HG02981 (cell line): ENCODE results near the gene GDF15.

Source experiments
- ATAC-seq: cut with Tn5 transposase; IDR thresholded peaks from one replicate; pipeline ENCODE4 v1.9.1; 2021; ENCODE audit warnings: mild to moderate bottlenecking, moderate library complexity; ENCODE audit not compliant: unreplicated experiment

Gene GDF15

DNA sequence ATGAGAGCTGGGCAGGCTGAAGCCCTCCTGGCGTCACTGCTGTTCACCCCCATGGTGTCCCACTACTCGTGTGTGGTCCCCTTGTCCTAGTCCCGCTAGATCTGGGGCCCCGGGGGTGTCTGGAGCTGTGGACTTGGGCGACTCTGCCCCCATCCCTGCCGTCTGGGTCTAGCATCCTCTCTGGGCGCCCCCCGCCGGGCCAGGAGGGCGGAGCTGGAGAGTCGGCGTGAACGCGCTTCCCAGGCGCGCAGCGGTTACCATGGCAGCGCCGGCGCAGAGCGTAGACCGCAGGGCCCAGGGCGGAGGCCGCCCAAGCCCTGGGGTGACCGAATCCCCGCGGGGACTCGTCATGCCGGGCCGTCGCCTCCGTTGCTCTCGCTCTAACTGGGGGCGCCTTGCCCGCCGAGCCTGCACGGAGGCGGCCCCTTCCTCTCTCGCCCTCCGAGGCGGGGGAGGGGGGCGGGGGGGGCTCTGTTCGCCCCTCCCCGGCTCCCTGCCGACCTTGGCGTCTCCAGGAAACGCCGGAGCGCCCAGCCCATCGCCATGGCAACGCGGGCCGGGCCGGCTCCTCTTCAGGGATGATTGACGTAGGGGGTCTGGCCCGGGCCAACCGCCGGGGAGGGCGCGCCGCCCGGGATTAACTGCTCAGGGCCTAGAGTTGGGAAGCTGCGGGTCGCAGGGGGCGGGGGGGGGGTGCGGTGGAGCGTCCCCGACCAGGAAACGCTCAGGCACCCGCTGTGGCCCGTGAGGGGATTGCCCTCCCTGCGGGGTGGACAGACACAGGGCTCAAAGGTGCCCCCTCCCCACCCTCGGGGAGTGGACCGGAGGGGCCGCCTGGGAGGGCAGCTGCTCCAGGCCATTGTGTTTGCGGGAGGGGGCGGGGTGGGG is 43.1 kb downstream of the GDF15 start:
- peak; percentile 54 for ATAC-seq

DNA sequence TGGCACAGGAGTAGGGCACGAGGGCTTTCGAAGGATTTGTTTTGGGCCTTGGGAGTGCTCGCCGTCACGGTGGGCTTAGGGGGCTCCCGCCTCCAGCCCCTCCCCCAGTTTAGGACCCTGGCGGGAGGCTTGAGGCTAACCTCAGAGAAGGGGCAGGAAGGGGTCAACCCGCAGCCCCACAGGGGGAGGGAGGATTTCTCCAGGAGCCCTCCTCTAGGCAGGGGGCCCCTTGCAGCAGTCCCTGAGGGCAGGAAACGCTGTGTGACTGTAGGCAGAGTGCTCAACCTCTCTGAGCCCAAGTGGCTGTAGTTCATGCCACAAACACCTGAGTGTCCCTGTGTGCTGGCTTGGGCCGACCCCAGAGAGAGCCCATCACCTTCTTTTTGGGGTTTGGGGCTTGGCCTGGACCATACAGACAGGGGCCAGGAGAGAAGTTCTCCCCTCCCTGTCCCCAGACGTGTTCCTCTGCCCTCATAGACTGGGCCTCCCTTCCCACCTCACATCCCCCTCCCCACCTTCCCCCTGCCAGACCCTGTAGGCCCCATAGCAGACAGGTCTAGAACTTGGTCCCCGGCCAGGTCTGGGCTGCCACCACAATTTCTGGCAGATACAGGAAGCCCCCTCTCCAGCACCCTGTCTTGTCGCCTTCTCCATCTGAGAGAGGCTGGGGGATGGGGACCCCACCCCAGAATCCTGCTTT is 43.9 kb downstream of the GDF15 start:
- ATAC-seq, result no peak

DNA sequence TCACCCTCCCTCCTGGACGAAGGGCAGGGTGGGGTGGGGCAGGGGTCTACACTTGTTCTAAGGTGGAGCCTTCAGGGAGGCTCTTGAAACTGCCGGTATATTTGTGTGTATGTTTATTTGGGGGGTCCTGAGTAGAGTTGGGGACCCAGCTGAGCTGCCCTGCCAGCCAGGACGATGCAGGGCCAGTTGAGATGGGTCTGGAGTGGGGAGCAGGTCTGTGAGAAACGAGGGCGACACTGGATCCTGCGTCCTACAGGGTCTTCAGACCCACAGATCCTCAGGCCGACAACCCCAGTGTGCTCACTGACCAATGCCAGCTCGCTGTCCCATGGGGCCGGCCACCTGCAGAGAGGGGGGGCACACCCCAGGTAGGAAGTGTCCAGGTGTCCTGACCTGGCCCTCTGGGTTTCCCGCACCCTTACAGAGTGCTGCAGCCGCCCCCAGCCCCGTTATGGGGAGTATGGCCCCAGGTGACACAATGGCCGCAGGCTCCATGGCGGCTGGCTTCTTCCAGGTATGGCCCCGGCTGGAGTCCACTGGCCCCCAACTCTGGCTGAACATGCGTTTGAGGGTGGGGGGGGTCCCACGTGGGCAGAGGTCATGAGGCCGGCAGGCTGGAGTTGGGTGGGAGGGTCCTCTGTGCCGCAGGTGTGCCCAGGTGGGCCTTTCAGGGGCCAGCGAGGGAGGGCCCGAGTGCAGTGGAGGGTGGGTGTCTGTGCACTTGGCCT is 44.6 kb downstream of the GDF15 start:
- ATAC-seq, result no peak

DNA sequence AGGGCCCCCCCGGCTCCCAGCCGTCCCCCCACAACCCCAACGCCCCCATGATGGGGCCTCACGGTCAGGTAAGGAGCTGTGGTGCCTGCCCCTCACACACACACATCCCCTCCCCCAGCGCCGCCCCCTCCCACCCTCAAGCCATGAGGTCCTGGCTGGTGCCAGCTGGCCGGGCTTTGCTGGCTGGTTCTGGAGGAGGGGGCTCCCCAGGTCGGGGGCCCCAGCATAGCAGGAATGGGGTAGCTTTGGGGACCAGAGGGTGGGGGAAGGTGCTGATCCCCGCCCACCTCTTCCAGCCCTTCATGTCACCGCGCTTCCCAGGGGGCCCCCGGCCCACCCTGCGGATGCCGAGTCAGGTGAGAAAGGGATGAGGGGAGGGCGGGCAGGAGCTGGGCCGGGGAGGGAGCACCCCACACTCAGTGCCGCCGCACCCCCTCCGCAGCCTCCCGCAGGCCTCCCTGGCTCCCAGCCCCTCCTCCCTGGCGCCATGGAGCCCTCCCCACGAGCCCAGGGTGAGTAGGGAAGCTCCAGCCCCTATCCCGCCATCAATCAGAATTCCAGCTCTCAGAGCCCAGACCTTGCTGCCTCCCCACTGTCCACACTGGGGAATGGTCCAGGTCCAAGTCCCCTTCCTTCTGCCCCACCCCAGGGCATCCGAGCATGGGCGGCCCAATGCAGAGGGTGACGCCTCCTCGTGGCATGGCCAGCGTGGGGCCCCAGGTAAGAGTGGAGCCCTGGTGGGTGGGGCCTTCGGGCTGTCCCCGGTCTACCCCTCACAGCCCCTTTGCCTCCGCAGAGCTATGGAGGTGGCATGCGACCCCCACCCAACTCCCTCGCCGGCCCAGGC is 45.6 kb downstream of the GDF15 start:
- no peak for ATAC-seq

DNA sequence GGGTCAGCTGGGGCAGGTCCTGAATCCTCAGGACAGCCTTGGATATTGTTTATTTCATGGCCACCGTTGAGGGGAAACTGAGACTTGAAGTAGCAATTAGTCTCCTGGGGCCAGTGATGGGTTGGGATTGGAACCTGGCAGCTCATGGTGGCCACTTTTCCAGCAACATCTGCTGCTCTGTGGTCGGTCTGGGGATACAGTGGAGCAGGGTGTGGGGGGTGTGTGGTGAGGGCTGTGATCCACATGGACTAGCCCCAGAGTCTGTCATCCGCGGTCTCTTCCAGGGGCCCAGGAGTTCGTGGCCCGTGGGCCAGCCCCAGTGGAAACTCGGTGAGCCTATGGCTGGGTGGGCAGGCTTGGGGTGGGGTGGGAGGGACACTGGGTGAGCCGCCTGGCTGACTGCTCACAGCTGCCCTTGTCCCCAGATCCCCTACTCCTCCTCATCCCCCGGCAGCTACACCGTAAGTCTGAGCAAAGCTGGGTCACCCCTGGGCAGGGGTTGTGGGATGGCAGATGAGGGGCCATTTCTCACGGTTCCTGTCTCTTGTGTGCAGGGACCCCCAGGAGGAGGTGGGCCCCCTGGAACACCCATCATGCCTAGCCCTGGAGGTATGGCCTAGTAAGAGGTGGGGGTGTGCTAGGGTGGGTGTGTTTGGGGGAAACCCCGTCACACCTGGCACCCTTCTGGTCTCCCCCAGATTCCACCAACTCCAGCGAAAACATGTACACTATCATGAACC is 46.5 kb downstream of the GDF15 start:
- ATAC-seq, result no peak

DNA sequence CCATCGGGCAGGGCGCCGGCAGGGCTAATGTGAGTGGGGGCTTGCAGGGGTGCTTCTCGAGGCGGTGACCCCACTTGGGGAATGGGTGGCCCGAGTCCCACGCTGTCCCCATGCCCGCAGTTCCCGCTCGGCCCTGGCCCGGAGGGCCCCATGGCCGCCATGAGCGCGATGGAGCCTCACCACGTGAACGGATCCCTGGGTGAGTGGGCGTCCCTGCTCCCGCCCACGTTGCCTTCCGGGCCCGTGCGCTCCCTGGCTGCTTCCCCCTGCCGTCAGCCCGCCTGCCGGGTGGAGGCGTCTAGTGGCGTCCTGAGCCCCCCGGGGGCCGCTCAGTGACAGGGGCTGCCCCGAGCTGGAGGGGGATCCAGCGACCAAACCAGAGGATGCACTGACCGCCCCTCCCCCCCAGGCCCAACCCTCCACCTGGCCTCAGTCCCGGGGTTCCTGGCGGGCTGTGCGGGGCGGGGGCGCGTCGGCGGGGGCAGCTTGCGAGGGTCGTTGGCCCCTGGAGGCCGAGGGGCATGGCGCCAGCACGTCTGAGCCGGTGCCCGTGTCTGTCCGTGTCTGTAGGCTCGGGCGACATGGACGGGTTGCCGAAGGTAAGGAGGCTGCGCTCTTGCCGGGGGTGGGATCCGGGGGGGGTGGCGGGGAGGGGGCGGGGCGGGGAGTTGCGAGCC is 47.2 kb downstream of the GDF15 start:
- ATAC-seq, result no peak

DNA sequence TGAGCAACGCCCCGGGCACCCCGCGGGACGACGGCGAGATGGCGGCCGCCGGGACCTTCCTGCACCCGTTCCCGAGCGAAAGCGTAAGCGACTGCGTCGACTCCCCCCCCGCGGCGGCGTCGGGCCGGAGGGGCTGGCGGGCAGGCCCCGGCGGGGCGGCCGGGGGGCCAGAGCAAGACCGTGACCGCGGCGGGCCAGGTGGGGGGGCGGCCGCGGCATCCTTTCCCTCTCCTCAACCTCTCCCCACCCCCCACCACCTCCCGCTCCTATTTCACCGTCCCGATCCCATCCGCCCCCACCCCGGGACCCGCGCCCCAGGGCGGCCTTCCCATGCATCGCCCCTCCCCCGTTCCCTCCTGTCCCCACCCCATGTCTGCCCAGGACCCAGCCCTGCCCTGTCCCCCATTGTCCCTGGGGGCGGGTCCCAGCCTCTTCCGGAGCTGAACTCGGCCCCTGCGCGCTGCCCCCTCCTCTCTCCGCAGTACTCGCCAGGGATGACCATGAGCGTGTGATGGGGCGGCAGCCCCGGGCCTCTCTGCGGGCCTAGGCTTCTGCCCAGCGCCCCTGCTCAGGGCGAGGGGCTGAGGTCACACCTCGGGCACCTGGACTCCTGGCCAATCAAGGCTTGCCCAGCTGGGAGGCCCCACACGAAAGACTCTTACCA is 47.9 kb downstream of the GDF15 start:
- ATAC-seq, result no peak

DNA sequence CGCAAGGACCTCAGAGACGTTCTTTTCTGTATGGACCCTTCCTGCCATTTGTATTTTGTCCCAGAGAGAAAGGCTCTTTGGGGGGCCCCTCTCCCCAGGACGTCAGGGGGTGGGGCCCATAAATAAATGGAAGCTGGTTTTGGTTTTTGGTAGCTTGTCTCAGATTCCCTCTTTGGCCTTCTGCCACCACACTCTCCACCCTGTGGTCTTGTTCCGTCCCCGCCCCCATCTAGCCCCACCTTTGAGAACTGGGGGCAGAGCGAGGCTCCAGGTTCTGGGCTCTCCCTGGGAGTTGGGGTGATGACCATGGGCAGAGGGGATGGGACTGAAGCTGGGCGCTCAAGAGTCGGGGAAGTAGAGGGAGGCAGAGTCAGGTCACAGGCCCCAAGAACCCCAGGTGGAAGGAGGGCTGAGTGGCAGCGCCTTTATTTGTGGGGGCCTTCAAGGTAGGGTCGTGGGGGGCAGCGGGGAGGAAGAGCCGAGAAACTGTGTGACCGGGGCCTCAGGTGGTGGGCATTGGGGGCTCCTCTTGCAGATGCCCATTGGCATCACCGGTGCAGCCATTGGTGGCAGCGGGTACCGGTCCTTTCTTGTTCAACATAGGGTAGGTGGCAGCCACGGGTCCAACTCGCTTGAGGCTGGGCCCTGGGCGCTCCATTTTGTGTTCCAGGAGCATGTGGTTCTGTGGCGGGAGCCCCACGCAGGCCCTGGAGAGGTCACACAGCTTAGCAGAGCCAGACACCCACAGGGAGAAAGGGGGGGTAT is 48.6 kb downstream of the GDF15 start:
- ATAC-seq, result no peak

DNA sequence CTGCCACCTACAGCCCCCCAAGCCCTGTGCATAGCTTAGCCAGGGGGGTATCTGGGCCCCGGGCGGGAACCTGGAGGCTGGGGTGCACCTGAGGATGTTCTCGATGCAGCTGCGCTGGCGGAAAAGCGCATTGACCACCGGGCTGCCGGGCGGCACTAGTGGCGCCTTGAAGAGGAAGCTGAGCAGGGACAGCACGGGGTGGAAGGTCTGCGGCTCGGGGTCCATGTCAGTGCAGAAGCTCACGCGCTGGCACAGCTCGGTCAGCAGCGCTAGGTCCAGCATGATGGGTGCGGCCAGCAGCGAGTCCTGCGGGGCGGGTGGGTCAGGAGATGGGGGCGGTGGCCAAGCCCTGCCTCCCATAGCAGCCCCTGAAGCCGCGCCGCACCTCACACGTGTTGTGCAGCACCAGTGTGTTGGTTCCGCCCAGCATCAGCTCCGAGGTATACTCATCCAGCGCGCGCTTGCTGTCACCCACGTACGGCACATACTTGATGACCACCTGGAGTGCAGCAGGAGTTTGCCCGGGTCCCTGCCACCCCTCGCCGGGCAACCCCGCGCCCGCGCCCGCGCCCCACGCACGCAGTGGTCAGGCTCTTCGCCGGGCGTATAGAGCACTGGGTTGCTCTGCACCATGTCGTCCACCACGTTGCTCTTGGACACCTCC is 49.4 kb downstream of the GDF15 start:
- no peak for ATAC-seq

DNA sequence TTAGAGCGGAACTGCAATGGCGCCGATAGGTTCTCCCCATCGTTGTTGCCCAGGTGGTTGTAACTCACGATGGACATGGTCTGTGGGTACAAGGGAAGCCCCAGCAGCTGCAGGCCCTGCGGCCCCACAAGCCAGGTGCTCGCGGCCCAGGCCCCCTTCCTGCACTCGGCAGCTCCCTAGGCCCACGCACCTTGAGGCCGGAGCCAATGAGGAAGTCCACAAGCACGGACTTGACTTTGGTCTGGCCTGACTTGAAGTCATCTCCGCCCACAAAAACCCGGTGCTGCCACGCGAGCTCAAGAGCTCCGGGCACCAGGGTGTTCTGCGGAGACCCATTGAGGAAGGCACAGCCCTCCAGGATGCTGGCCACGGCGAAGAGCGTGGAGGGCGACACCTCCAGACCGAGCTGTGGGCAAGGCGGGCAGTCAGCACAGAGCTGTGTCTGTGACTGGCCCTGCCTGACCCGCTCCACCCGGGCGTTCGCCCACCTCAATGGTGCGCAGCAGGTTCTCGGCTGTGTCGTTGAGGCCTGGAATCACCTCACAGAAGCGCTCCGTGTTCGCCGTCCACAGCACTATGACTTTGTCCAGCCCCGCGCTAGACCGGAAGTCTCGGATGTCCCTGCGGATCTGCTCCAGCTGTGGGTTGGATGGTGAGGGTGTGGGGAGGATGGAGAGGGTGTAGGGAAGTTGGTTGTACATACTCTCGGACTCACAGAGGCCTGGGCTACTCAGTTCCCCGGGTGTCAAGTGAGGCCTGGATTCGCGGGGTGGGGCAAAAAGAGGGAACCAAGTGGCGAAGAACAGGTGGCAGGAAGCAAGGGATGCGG is 50.1 kb downstream of the GDF15 start:
- ATAC-seq, result no peak

DNA sequence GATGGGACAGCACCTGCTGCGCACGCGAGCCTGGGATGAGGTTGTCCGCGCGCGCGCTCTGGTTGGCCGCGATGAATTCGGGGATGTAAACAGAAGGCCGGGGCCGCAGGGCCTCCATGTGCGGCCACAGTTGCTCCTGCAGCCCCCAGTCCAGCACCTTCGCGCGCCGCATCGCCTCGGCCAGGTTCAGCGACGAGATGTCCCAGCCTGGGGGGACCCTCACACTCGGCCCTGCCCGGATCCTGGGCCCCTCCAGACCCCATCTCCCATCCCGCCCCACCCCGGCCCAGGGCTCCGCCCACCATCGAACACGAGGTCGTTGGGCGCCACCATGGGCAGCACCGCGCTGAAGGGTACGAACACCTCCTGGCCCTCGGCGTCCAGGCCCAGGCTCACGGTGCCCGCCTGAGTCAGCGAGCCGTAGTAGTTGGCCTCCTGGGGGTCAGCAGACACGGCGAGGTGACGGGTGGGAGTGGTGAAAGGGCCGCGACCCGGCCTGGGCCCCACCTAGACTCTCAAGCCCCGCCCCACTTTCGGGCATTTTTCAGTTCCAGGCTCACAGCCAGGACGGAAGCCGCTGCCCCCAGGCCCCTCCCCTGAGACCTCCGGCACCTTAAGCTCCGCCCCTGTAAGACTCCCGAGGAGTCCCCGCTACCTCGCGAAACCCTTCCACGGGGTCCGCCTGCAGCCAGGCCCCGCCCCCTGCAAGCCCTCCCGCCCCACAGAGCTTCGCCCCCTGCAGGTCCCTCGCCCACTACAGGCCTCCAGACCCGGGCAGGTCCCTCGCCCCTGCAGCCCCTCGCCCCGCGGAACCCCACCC is 50.9 kb downstream of the GDF15 start:
- ATAC-seq, result peak; percentile 49

DNA sequence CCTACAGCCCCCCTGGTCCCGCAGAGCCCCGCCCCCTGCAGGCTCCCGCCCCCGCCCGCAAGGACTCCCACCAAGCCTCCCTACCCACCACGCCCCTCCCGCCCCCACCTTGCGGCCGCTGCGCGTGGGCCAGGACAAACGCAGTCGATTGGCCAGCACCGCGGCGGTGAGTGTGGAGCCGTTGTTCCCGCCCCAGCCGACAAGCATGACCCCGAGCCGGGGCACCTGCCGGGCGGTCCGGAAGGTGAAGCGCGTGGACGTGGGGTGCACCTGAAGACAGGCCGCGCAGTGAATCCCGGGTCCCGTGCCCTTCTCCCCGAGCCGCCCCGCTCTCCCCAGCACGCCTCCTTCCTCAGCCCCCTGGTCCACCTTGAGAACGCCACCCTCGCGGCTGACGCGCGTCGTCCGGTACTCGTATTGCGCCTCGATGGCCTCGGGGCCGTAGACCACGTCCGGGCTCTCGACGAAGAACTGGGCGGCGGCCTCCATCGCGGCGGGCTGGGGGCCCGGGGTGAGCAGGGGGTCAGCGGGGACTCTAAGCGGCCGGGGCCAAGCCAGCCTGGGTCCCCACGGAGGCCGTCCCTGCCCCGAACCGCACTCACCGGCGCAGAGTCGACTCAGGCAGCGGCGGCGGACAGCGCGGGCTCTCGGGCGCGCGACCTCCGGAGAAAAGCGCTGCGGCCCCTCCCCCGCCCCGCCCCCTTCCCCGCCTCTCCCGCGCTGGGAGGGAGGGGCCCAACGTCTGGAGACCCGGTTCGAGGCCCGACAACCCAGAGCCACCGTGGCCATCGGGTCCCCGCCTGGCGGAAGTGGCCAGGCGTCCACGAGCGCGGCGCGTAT is 51.8 kb downstream of the GDF15 start, which contains the start of gene ISYNA1:
Gene ISYNA1, minus strand, starts transcription at position 643 of the 840 bp plus-strand sequence. Its CDS starts 154 bp downstream, at position 489.
- ATAC-seq, result no peak

DNA sequence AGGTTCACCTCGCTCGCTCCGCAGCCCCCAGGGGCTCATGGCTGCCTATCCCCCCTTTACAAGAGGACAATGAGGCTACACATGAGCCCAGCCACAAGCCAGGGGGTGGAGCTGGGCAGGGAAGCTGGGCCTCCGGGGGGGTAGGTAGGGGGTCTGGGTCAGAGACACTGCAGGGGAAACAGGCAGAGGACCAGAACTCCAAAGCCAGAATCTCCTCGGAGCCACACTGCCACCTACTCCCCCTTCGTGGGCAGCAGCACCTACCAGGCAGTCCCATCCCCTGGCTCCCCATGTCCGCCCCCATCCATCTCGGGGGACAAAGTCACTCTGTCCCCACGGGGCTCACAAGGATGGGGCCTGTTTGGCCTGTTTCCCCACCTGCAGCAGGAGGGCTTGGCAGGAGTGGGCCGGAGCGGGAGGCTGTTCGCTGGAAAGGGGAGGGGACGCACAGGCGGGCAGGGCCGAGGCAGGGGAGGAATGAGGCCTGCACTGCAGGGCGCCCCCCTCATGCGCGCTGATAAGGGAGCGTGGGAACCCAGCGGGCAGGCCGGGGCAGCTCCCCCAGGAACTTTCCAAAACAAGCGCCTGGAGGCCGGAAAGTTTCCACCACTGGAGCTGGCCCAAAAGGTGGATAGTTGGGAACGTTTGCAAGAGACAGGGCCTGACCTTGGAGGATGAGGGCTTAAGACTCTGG is 52.5 kb downstream of the GDF15 start:
- no peak for ATAC-seq
